Measurements from ENCODE around the gene CREB5.

The CREB5 gene

GRCh38 chr7:28564755-28565374 lies 152.5 kb downstream of the CREB5 start:
- Histone ChIP-seq H3K27me3 (ENCODE audit: control insufficient read depth in 1 of 2, insufficient read depth in 2 of 2, low read length in 2 of 2) (no peaks in the 10 kb centered on the region), H3K27ac (ENCODE audit: low read length) (no peak overlapping the region), H3K4me1 (ENCODE audit: control insufficient read depth, insufficient read depth, low read length) (no peaks in the 10 kb centered on the region), H3K9me3 (ENCODE audit: control insufficient read depth in 2 of 2, low read length in 2 of 2) (no peaks in the 10 kb centered on the region), H3K4me3 (ENCODE audit: low read length in 2 of 2) (no peak overlapping the region), H3K9ac (ENCODE audit: low read length in 2 of 2) (no peak overlapping the region), H3K36me3 (ENCODE audit: control insufficient read depth in 2 of 2, insufficient read depth in 2 of 2, low read length in 2 of 2) (no peaks in the 10 kb centered on the region)

- no peaks in the 10 kb centered on the region for H3K9me3 ChIP-seq (ENCODE audit: control insufficient read depth in 2 of 2, low read length in 2 of 2)
- no peak overlapping the region for H3K27ac ChIP-seq (ENCODE audit: low read length)
- H3K9ac ChIP-seq (ENCODE audit: low read length in 2 of 2) = no peak overlapping the region
- peaks cover 0 to 3% of the 10 kb centered on the region in 2 donors for H3K36me3 ChIP-seq (ENCODE audit: control insufficient read depth in 2 of 2, insufficient read depth in 2 of 2, low read length in 2 of 2)
- no peaks in the 10 kb centered on the region for H3K27me3 ChIP-seq (ENCODE audit: control insufficient read depth in 1 of 2, insufficient read depth in 2 of 2, low read length in 2 of 2)
- no peaks in the 10 kb centered on the region for H3K4me1 ChIP-seq (ENCODE audit: control insufficient read depth, insufficient read depth, low read length)
- H3K4me3 ChIP-seq (ENCODE audit: low read length in 2 of 2) = no peak overlapping the region
These were observed 153.7 kb downstream of the CREB5 start for GRCh38 chr7:28565980-28566379.

- Histone ChIP-seq H3K9ac (ENCODE audit: low read length in 2 of 2) (no peak overlapping the region), H3K4me1 (ENCODE audit: control insufficient read depth, insufficient read depth, low read length) (no peaks in the 10 kb centered on the region), H3K9me3 (ENCODE audit: control insufficient read depth in 2 of 2, low read length in 2 of 2) (no peaks in the 10 kb centered on the region), H3K4me3 (ENCODE audit: low read length in 2 of 2) (no peak overlapping the region), H3K27ac (ENCODE audit: low read length) (no peak overlapping the region), H3K36me3 (ENCODE audit: control insufficient read depth in 2 of 2, insufficient read depth in 2 of 2, low read length in 2 of 2) (peaks cover 0 to 3% of the 10 kb centered on the region in 2 donors), H3K27me3 (ENCODE audit: control insufficient read depth in 1 of 2, insufficient read depth in 2 of 2, low read length in 2 of 2) (no peaks in the 10 kb centered on the region)
These were observed 158.0 kb downstream of the CREB5 start for GRCh38 chr7:28570113-28570969.

GRCh38 chr7:28570970-28571288 lies 158.6 kb downstream of the CREB5 start:
- Histone ChIP-seq H3K4me1 (ENCODE audit: control insufficient read depth, insufficient read depth, low read length) (no peaks in the 10 kb centered on the region), H3K36me3 (ENCODE audit: control insufficient read depth in 2 of 2, insufficient read depth in 2 of 2, low read length in 2 of 2) (peaks cover 0 to 3% of the 10 kb centered on the region in 2 donors), H3K27me3 (ENCODE audit: control insufficient read depth in 1 of 2, insufficient read depth in 2 of 2, low read length in 2 of 2) (no peaks in the 10 kb centered on the region), H3K27ac (ENCODE audit: low read length) (no peak overlapping the region), H3K4me3 (ENCODE audit: low read length in 2 of 2) (no peak overlapping the region), H3K9ac (ENCODE audit: low read length in 2 of 2) (no peak overlapping the region), H3K9me3 (ENCODE audit: control insufficient read depth in 2 of 2, low read length in 2 of 2) (no peaks in the 10 kb centered on the region)

- Histone ChIP-seq H3K27me3 (ENCODE audit: control insufficient read depth in 1 of 2, insufficient read depth in 2 of 2, low read length in 2 of 2) (no peaks in the 10 kb centered on the region), H3K27ac (ENCODE audit: low read length) (no peak overlapping the region), H3K4me3 (ENCODE audit: low read length in 2 of 2) (no peak overlapping the region), H3K36me3 (ENCODE audit: control insufficient read depth in 2 of 2, insufficient read depth in 2 of 2, low read length in 2 of 2) (peaks cover 0 to 3% of the 10 kb centered on the region in 2 donors), H3K4me1 (ENCODE audit: control insufficient read depth, insufficient read depth, low read length) (no peaks in the 10 kb centered on the region), H3K9ac (ENCODE audit: low read length in 2 of 2) (no peak overlapping the region), H3K9me3 (ENCODE audit: control insufficient read depth in 2 of 2, low read length in 2 of 2) (no peaks in the 10 kb centered on the region)
These were observed 159.1 kb downstream of the CREB5 start for GRCh38 chr7:28571405-28571804.

GRCh38 chr7:28572321-28573058 lies 160.2 kb downstream of the CREB5 start:
- no peak overlapping the region for H3K4me3 ChIP-seq (ENCODE audit: low read length in 2 of 2)
- H3K27me3 ChIP-seq (ENCODE audit: control insufficient read depth in 1 of 2, insufficient read depth in 2 of 2, low read length in 2 of 2) = no peaks in the 10 kb centered on the region
- H3K36me3 ChIP-seq (ENCODE audit: control insufficient read depth in 2 of 2, insufficient read depth in 2 of 2, low read length in 2 of 2) = peaks cover 0 to 3% of the 10 kb centered on the region in 2 donors
- no peaks in the 10 kb centered on the region for H3K4me1 ChIP-seq (ENCODE audit: control insufficient read depth, insufficient read depth, low read length)
- H3K9me3 ChIP-seq (ENCODE audit: control insufficient read depth in 2 of 2, low read length in 2 of 2) = no peaks in the 10 kb centered on the region
- no peak overlapping the region for H3K9ac ChIP-seq (ENCODE audit: low read length in 2 of 2)
- no peak overlapping the region for H3K27ac ChIP-seq (ENCODE audit: low read length)

- H3K4me1 ChIP-seq (ENCODE audit: control insufficient read depth, insufficient read depth, low read length) = no peaks in the 10 kb centered on the region
- H3K27me3 ChIP-seq (ENCODE audit: control insufficient read depth in 1 of 2, insufficient read depth in 2 of 2, low read length in 2 of 2) = no peaks in the 10 kb centered on the region
- no peak overlapping the region for H3K9ac ChIP-seq (ENCODE audit: low read length in 2 of 2)
- H3K9me3 ChIP-seq (ENCODE audit: control insufficient read depth in 2 of 2, low read length in 2 of 2) = no peaks in the 10 kb centered on the region
- H3K36me3 ChIP-seq (ENCODE audit: control insufficient read depth in 2 of 2, insufficient read depth in 2 of 2, low read length in 2 of 2) = peaks cover 0 to 3% of the 10 kb centered on the region in 2 donors
- H3K4me3 ChIP-seq (ENCODE audit: low read length in 2 of 2) = no peak overlapping the region
- H3K27ac ChIP-seq (ENCODE audit: low read length) = no peak overlapping the region
These were observed 160.8 kb downstream of the CREB5 start for GRCh38 chr7:28573059-28573553.

GRCh38 chr7:28573651-28574301 lies 161.5 kb downstream of the CREB5 start:
- Histone ChIP-seq H3K27ac (ENCODE audit: low read length) (no peak overlapping the region), H3K9ac (ENCODE audit: low read length in 2 of 2) (no peak overlapping the region), H3K36me3 (ENCODE audit: control insufficient read depth in 2 of 2, insufficient read depth in 2 of 2, low read length in 2 of 2) (peaks cover 0 to 3% of the 10 kb centered on the region in 2 donors), H3K4me1 (ENCODE audit: control insufficient read depth, insufficient read depth, low read length) (no peaks in the 10 kb centered on the region), H3K9me3 (ENCODE audit: control insufficient read depth in 2 of 2, low read length in 2 of 2) (no peaks in the 10 kb centered on the region), H3K4me3 (ENCODE audit: low read length in 2 of 2) (no peak overlapping the region), H3K27me3 (ENCODE audit: control insufficient read depth in 1 of 2, insufficient read depth in 2 of 2, low read length in 2 of 2) (no peaks in the 10 kb centered on the region)

- no peaks in the 10 kb centered on the region for H3K4me1 ChIP-seq (ENCODE audit: control insufficient read depth, insufficient read depth, low read length)
- H3K9me3 ChIP-seq (ENCODE audit: control insufficient read depth in 2 of 2, low read length in 2 of 2) = no peaks in the 10 kb centered on the region
- H3K27ac ChIP-seq (ENCODE audit: low read length) = no peak overlapping the region
- H3K36me3 ChIP-seq (ENCODE audit: control insufficient read depth in 2 of 2, insufficient read depth in 2 of 2, low read length in 2 of 2) = peaks cover 0 to 3% of the 10 kb centered on the region in 2 donors
- H3K27me3 ChIP-seq (ENCODE audit: control insufficient read depth in 1 of 2, insufficient read depth in 2 of 2, low read length in 2 of 2) = no peaks in the 10 kb centered on the region
- no peak overlapping the region for H3K9ac ChIP-seq (ENCODE audit: low read length in 2 of 2)
- no peak overlapping the region for H3K4me3 ChIP-seq (ENCODE audit: low read length in 2 of 2)
These were observed 162.9 kb downstream of the CREB5 start for GRCh38 chr7:28575241-28575643.

- no peak overlapping the region for H3K27ac ChIP-seq (ENCODE audit: low read length)
- H3K9ac ChIP-seq (ENCODE audit: low read length in 2 of 2) = no peak overlapping the region
- no peaks in the 10 kb centered on the region for H3K36me3 ChIP-seq (ENCODE audit: control insufficient read depth in 2 of 2, insufficient read depth in 2 of 2, low read length in 2 of 2)
- H3K4me3 ChIP-seq (ENCODE audit: low read length in 2 of 2) = no peak overlapping the region
- no peaks in the 10 kb centered on the region for H3K4me1 ChIP-seq (ENCODE audit: control insufficient read depth, insufficient read depth, low read length)
- H3K9me3 ChIP-seq (ENCODE audit: control insufficient read depth in 2 of 2, low read length in 2 of 2) = no peaks in the 10 kb centered on the region
- H3K27me3 ChIP-seq (ENCODE audit: control insufficient read depth in 1 of 2, insufficient read depth in 2 of 2, low read length in 2 of 2) = no peaks in the 10 kb centered on the region
These were observed 164.3 kb downstream of the CREB5 start for GRCh38 chr7:28576656-28577055.

All from stomach smooth muscle (tissue), 2 donors.